Effector CD8-positive, alpha-beta T cell (primary cell): Measurements from ENCODE around the gene CENPT.

Source experiments
- DNase-seq: peaks from one replicate; lab custom pipeline; 2025; lab: John Stamatoyannopoulos, UW
- total RNA-seq, 4 experiments: gene quantifications; one replicate each; lab custom pipeline; 2026; lab: John Stamatoyannopoulos, UW

CENPT gene, protein sequence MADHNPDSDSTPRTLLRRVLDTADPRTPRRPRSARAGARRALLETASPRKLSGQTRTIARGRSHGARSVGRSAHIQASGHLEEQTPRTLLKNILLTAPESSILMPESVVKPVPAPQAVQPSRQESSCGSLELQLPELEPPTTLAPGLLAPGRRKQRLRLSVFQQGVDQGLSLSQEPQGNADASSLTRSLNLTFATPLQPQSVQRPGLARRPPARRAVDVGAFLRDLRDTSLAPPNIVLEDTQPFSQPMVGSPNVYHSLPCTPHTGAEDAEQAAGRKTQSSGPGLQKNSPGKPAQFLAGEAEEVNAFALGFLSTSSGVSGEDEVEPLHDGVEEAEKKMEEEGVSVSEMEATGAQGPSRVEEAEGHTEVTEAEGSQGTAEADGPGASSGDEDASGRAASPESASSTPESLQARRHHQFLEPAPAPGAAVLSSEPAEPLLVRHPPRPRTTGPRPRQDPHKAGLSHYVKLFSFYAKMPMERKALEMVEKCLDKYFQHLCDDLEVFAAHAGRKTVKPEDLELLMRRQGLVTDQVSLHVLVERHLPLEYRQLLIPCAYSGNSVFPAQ
- 97.2 to 139 (median 126) reads per million in 4 experiments for total RNA-seq

DNA sequence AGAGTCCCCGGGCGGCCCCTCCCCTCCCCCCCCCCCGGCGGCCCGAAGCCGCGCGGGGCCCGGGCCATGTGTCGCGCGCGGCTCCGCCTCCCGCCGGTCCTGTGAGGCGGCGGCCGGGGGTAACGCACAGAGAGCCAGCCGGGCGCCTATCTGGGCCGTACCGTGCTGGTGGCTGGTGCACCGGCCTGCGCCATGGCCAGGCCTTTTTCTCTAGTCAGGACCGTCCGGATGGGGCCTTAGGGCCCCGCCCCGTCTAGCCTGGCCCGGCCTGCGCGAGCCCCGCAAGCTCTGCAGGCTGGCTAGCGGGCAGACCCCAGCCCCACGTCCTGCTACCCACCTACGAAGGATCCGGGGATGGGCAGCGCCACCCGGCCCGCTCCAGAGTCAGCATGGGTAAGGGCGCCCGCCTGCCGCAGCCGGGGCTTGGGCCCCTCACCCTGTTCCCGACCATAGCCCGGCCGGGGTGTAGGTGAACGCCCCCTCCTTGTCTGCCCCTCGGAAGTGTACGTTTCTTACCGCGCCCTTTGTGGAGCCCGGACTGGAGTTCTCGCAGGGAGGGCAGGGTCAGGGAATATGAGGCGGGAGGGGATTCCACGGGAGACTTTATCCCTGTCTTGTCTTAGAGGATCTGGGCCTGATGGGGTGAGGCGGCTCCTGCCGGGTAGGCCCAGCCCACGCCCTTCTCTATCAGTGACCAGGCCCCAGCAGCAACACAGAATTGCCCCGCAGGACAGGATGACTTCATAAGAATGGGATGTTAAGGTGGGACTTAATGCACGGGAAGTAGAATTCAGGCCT, at the start of gene CENPT:
TSS of gene CENPT (minus strand) at position 630 of the 798 bp plus-strand sequence. CDS start 13,834 bp downstream, outside the sequence.
- DNase-seq, result peak; percentile 66

DNA sequence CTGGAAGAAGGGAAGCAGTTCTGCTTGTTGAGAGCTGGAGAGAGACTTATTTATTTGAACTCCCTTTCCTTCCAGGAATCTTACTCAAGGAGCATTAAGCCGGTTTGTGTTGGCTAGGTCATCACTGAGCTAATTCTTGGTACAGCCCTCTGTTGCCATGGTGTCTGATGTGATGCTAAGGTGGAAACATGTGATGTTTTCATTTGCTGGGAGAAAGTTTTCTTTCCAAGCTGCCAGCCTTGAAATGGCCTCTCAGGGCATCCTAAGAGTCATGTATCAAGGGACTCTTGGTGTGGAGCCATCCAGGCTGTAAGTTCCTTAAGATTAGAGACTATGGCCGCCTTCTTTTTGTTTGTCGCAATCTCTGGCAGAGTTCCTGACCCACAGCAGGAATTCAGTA, 49.7 kb upstream of the CENPT start:
- no peak for DNase-seq

DNA sequence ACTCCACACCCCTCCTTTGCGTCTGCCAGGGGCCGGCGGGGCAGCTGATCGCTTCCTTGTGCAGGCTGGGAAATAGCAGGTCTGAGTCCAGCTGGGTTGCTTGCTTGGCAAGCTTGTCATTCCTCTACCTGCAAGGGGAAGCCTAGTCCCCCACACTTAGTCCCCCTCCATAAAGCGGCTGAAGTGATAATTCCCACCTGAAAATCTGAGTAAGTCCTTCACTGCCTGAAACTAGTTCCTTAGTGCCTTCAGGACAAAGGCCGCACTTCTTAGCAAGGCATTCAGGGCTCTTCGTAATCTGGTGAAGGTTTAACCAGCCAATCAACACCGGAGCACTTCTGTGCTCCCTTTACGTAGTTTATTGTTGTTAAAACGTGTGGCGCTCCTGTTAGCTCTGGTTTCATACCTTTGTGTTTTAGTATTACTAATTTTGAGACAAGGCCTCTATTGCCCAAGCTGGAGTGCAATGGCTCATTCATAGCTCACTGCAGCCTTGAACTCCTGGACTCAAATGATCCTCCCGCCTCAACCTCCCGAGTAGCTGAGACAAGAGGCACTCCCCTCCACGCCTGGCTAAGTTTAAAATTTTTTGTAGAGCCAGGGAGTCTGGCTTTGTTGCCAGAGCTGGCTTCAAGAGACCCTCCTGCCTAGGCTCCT, 46.4 kb upstream of the CENPT start:
- no peak for DNase-seq

DNA sequence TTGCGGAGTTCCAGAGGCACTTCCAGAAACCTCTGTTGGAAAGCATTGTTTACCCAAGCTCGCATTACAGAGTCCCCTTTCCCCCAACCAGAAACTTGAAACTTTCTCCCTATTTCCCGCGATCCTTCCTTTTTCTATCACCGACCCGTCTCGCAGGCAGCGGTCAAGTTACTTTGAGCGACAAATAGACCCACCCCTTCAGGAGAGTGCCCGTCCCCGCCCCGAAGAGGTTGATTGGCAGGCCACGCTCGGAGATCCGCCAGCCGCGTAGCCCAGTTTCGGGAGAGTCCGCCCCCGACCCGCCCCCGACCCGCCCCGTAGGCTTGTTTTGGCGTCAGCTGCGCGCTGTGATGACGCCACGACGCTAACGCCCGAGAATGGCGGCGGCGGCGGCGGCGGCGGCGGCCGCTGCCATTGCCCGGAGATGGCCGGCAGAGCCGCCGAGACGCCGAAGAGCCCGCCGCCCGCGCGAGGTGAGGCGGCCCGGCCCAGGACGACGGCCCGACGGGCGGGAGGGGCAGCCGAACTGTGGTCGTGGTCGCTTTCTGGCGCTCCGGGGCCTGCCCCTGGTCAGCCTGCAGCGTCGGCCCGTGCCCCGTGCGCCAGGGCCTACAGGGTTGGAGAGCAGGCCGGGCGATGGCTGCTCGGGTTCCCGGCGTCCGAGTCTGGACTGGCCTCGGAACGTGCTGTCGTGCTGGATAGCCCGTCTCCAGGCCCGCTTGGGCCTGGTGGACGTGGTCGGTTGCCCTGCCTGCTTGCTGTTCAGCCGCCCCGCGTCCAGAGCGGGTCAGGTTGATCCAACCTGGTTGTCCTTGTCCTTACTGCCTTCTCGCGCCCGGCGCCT, 45.6 kb upstream of the CENPT start, which contains the start of gene PSKH1:
TSS of gene PSKH1 (plus strand) at position 356 of the 844 bp plus-strand sequence. CDS start 15,496 bp downstream, outside the sequence.
- DNase-seq, result peak; percentile 95

DNA sequence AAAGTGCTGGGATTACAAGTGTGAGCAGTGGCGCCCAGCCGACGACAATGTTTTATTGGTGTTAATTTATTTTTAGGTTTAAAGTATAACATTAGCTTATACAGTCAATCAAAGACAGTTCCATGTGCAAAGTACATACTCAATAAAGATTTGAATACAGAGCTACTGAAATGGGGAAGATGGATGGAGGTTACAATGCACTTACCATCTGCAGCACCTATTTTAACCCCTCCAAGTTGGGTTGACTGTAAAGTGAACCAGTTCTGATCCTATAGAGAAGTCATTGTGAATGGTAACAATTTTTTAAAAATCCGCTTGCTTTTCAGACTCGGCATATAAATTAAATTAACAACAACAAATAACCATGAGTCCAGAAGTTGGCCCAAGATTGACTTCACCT, 44.9 kb upstream of the CENPT start:
- DNase-seq, result no peak

DNA sequence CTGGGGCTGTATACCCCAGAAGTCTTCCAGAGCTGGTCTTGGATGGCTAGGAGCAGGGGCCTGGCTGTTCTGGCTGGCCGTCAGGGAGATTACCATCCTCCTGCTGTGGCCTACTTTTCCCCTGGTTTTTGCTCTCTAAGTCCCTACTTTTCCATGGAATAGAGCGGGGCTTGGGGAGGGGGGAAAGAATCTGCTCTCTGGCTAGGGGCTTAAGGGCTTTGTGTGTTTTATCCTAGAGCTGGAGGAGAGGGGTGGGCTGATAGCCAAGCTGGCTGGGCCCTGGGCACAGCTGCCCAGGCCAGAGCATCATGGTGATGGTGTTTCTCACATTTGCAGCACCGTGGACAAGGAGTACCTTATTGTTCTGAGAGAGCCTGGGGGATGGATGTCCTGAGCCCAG, 40.8 kb upstream of the CENPT start:
- DNase-seq, result no peak

DNA sequence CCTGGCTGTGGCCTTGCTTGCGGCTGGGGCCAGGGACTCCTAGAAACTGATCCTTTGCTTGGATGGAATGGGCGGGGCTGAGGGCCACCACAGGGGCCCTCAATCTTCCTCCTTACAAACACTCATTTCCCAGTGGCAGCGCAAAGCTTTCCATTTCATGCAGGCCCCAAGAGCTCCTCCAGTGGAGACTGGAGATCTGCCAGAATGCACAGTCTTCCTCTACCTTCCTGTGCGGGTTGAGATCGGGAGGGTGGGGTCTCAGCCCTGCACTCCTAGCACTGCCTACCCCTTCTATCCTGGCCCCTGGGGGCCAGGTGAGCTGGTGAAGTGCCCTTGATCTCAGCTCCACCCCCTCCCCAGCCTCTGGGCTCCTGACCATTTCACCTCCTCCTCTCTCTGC, 38.9 kb upstream of the CENPT start:
- DNase-seq, result no peak

DNA sequence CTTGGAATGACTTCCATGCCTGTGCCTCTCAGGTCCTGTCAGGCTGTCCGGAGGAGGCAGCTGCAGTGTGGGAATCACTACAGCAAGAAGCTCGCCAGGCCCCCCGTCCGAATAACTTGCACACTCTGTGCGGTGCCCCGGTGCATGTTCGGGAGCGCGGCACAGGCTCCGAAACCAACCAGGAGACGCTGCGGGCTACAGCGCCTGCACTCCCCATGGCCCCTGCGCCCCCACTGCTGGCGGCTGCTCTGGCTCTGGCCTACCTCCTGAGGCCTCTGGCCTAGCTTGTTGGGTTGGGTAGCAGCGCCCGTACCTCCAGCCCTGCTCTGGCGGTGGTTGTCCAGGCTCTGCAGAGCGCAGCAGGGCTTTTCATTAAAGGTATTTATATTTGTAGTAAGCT, 38.5 kb upstream of the CENPT start:
- DNase-seq, result no peak

DNA sequence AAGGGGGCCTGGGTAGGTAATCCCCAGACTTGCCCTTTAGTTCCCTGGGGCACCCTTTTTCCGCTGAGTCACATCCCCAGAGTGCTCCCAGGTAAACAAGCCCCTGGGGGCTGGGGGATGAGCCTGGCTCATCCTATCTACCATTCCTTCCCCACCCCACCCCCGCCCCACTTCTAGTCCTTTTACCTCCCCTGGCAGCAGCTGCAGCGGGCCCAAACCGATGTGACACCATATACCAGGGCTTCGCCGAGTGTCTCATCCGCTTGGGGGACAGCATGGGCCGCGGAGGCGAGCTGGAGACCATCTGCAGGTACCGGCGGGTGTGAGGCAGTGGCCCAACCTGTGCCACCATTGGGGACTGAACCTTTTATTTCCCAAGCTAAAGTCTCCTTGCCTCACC, 38.1 kb upstream of the CENPT start:
- no peak for DNase-seq

DNA sequence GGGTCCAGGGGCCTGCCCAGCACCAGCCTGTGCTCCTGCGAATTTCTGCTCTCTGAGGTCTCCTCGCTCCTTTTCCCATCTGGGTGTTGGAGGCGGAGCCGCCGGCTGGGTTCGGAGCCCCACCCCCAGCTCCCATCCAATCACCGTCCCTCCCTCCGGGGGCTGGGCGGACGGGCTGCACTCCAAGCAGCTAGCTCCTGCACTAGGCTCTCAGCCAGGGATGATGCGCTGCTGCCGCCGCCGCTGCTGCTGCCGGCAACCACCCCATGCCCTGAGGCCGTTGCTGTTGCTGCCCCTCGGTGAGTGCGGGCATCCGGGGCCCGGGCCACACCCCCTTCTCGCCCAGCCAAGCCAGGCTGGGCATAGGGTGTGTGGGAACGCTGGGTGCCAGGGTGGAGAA, 37.2 kb upstream of the CENPT start, which contains the start of gene NRN1L:
TSS of gene NRN1L (plus strand) at position 202 of the 400 bp plus-strand sequence. CDS start at position 221, 19 bp downstream.
- DNase-seq, result no peak

DNA sequence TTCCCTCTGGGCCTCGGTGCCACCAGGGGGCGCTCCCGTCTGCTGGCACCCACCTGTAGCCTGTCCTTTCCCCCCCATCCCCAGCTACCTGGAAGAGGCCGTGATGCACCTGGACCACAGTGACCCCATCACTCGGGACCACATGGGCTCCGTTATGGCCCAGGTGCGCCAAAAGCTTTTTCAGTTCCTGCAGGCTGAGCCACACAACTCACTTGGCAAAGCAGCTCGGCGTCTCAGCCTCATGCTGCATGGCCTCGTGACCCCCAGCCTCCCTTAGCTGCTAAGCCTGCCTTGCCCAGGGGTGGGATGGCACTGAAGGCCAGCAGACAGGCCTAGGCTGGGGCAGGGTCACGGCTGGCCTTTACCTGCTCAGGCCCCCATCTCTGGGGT, 36.4 kb upstream of the CENPT start:
- peak; percentile 66 for DNase-seq

DNA sequence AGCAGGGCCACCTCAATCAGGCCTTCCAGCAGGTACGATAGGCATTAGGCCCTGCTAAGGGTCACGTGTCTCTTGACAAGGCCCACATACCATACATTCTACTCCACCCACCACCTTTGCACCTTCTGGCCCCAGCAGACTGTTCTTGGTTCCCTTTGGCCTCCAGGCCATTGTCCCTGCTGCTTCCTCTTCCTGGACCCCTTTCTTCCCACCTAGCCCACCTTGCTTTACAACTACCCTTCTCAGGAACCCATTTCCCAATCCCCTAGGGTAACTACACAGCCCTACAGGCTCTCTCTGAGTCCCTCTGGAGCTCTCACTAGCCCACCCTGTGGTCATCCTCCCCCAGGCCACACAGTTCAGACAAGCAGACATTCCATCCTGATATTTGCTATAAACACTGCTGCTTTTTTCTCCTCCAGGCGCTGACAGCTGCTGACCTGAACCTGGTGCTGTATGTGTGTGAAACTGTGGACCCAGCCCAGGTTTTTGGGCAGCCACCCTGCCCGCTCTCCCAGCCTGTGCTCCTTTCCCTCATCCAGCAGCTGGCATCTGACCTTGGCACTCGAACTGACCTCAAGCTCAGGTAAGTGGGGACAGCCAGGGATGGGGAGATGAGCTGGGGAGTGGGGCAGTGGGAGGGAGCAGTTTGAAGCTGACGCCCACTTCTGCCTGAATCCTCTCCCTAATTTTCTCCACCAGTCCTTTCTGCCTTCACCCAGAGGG, 35.8 kb upstream of the CENPT start:
- DNase-seq, result no peak

DNA sequence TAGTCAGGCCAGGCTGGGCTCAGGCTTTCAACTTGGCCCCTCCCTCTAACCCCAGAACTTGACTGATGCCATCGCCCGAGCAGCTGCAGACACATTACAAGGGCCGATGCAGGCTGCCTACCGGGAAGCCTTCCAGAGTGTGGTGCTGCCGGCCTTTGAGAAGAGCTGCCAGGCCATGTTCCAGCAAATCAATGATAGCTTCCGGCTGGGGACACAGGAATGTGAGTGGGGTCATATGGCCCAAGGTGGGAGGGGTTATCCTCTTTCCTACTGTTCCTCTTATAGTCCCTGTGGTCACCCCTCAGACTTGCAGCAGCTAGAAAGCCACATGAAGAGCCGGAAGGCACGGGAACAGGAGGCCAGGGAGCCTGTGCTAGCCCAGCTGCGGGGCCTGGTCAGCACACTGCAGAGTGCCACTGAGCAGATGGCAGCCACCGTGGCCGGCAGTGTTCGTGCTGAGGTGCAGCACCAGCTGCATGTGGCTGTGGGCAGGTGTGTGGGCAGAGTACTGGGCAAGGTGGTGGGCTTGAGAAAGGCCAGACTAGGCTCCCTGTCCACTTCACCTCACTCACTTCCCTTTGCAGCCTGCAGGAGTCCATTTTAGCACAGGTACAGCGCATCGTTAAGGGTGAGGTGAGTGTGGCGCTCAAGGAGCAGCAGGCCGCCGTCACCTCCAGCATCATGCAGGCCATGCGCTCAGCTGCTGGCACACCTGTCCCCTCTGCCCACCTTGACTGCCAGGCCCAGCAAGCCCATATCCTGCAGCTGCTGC, 35.1 kb upstream of the CENPT start:
- no peak for DNase-seq

DNA sequence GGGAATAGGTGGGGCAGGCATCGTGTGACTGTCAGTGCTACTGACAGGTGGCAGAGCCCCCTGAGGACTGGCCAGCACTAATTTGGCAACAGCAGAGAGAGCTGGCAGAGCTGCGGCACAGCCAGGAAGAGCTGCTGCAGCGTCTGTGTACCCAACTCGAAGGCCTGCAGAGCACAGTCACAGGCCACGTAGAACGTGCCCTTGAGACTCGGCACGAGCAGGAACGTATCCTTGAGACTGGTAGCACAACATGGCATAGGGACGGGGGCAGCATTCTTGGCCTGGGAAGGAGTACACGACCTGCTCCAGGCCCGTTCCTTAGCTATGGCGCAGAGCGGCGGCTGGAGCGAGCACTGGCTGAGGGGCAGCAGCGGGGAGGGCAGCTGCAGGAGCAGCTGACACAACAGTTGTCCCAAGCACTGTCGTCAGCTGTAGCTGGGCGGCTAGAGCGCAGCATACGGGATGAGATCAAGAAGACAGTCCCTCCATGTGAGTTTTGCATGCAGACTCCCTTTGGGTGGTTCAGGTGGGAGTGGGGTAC, 34.2 kb upstream of the CENPT start:
- no peak for DNase-seq

DNA sequence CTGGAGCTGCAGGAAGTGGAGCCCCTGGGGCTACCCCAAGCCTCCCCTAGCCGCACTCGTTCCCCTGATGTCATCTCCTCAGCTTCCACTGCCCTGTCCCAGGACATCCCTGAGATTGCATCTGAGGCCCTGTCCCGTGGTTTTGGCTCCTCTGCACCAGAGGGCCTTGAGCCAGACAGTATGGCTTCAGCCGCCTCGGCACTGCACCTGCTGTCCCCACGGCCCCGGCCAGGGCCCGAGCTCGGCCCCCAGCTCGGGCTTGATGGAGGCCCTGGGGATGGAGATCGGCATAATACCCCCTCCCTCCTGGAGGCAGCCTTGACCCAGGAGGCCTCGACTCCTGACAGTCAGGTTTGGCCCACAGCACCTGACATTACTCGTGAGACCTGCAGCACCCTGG, 33.1 kb upstream of the CENPT start:
- DNase-seq, result no peak

DNA sequence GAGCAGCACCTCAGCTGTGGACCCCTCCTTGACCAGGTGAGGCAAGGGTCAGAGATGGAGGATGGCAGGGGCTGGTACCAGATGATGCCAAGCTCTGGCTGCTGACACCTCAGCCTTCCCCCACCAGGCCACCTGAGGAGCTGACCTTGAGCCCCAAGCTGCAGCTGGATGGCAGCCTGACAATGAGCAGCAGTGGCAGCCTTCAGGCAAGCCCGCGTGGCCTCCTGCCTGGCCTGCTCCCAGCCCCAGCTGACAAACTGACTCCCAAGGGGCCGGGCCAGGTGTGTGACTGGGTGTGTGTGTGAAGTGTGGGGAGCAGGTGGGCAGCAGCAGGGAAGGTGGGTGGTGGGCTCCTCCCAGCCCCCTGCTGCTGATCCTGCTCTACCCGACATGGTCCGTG, 32.4 kb upstream of the CENPT start:
- DNase-seq, result no peak

DNA sequence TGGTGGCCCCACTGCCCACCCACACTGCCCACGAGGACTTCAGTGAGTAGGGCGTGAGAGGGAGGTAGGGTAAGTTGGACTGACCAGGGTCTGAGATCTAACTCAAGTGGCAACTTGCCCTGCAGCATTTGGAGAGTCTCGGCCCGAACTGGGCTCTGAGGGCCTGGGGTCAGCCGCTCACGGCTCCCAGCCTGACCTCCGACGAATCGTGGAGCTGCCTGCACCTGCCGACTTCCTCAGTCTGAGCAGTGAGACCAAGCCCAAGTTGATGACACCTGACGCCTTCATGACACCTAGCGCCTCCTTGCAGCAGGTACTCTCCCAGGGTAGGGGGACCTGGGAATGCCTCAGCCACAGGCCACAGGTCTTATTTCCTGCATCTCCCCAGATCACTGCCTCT, 32.0 kb upstream of the CENPT start:
- DNase-seq, result no peak

DNA sequence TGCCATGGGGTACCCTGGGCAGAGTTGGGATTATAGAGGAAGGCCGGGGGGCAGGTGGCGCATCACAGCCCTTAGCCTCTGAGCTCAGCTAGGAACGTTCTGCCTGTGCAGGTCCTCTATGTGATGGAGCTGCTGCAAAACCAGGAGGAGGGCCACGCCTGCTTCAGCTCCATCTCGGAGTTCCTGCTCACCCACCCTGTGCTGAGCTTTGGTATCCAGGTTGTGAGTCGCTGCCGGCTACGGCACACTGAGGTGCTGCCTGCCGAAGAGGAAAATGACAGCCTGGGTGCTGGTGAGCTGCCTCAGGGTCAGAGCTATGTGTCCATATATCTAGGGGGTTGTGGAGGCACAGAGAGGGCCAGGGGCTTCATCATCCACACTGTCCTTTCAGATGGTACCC, 31.4 kb upstream of the CENPT start:
- DNase-seq, result no peak

DNA sequence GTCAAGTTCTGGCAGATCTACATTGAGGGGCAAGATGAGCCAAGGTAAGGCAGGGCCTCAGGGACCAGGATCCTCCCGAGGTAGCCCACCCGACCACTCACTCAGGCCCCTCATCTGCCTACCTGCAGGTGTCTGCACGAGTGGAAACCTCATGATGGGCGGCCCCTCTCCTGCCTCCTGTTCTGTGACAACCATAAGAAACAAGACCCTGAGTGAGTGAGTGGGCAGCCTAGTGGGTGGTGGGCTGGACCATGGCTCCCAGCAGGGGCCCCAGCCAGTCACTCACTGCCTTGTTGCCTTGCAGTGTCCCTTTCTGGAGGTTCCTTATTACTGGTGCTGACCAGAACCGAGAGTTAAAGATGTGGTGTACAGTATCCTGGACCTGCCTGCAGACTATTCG, 30.7 kb upstream of the CENPT start:
- DNase-seq, result no peak
